ENCODE data around the gene BCO2. TPM values are rescaled to one million over a fixed set of nuclear protein-coding genes. Genes with fewer than 3 reads are reported as not detected.

BCO2 gene
- total RNA-seq, 1 experiment from 2014 or later, result 0.31 TPM

DNA sequence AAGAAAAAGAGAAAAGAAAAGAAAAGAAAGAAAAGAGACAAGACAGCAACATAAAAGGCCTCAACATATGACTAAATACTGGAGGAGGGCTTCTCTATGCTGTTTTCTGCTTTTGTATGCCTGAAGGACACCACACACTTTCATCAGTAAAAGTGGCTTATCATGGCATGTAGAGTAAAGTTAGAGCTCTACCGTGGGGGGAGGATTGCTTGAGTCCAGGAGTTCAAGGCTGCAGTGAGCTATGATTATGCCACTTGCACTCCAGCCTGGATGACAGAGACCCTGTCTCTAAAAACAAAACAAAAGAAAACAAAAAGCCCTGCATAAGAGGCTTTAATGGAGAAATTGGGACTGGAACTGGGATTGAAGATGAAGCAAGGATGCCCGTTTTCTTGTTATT is 56.6 kb downstream of the BCO2 start:
- H3K4me1 ChIP-seq (ENCODE audit: insufficient read depth, low read length), result no peaks in the 10 kb centered on the region; the same call in 1 of the 2 replicates
- H3K79me2 ChIP-seq (ENCODE audit: insufficient read depth, low read length), result no peaks in the 10 kb centered on the region; the same call in 1 of the 2 replicates
- no peak overlapping the region for H2BK120ac ChIP-seq (ENCODE audit: low read depth, low read length, poor library complexity, severe bottlenecking)
- no CpG with 5 or more reads among the region's 2 CpGs for WGBS (ENCODE audit: extremely low coverage, insufficient read length, low lambda C conversion rate)
- no peak overlapping the region for H3K4ac ChIP-seq (ENCODE audit: low read depth, low read length)
- peaks cover 3% of the 10 kb centered on the region for H3K23me2 ChIP-seq (ENCODE audit: insufficient read length, low read depth, low read length, poor library complexity, severe bottlenecking)
- no peak overlapping the region for H3K4me2 ChIP-seq (ENCODE audit: insufficient read depth, insufficient read length, low read length)
- no peak overlapping the region for H3K27ac ChIP-seq (ENCODE audit: insufficient read length, low read depth, low read length)
- H3K27me3 Mint-ChIP-seq (ENCODE audit: low read depth), result no peaks in the 10 kb centered on the region
- H3K27me3 ChIP-seq (ENCODE audit: insufficient read depth, low read length), result no peaks in the 10 kb centered on the region
- peaks cover 8 to 15% of the 10 kb centered on the region in 2 experiments for H3K4me1 Mint-ChIP-seq
- H2BK5ac ChIP-seq (ENCODE audit: insufficient read length, low read length), result no peak overlapping the region
- no peak overlapping the region for H2AK5ac ChIP-seq (ENCODE audit: insufficient read length, low read length)
- no peak overlapping the region for H2AFZ ChIP-seq (ENCODE audit: low read length)
- H3K56ac ChIP-seq (ENCODE audit: insufficient read length, low read depth, low read length), result no peak overlapping the region
- no peak overlapping the region for H3K18ac ChIP-seq (ENCODE audit: insufficient read length, low read depth, low read length)
- H3T11ph ChIP-seq (ENCODE audit: low read length), result no peak overlapping the region
- TF ChIP-seq, protein P1, sequence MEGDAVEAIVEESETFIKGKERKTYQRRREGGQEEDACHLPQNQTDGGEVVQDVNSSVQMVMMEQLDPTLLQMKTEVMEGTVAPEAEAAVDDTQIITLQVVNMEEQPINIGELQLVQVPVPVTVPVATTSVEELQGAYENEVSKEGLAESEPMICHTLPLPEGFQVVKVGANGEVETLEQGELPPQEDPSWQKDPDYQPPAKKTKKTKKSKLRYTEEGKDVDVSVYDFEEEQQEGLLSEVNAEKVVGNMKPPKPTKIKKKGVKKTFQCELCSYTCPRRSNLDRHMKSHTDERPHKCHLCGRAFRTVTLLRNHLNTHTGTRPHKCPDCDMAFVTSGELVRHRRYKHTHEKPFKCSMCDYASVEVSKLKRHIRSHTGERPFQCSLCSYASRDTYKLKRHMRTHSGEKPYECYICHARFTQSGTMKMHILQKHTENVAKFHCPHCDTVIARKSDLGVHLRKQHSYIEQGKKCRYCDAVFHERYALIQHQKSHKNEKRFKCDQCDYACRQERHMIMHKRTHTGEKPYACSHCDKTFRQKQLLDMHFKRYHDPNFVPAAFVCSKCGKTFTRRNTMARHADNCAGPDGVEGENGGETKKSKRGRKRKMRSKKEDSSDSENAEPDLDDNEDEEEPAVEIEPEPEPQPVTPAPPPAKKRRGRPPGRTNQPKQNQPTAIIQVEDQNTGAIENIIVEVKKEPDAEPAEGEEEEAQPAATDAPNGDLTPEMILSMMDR (conservative IDR thresholded peaks at IDR 0.05), result no peak
- no peak for DNase-seq
- H3K14ac ChIP-seq (ENCODE audit: insufficient read depth, low read length), result no peak overlapping the region
- H2BK12ac ChIP-seq (ENCODE audit: insufficient read length, low read depth, low read length), result no peak overlapping the region
- H3K9me3 ChIP-seq (ENCODE audit: control insufficient read depth, low read depth, low read length), result no peaks in the 10 kb centered on the region
- no peaks in the 10 kb centered on the region for H3K79me1 ChIP-seq (ENCODE audit: insufficient read depth, low read depth, low read length, poor library complexity, severe bottlenecking)
- H3K27ac Mint-ChIP-seq, result peak overlapping the region in 1 of 3 experiments; percentile 49; a peak in 4 of 7 replicates
- H4K91ac ChIP-seq (ENCODE audit: insufficient read length, low read depth, low read length), result no peak overlapping the region
- no peak overlapping the region for H4K5ac ChIP-seq (ENCODE audit: insufficient read length, low read depth, low read length)
- H3K9me3 Mint-ChIP-seq, result no peaks in the 10 kb centered on the region
- peaks cover 4 to 51% (median 42%) of the 10 kb centered on the region in 3 experiments; a peak in 6 of 7 replicates for H3K36me3 Mint-ChIP-seq (ENCODE audit: insufficient read depth in 1 of 3, low read depth in 3 of 3)
- no peak overlapping the region for H3K23ac ChIP-seq (ENCODE audit: insufficient read length, low read depth, low read length)
- H2BK15ac ChIP-seq (ENCODE audit: low read depth, low read length), result no peak overlapping the region
- no peak overlapping the region for H4K8ac ChIP-seq (replicated peaks; ENCODE audit: insufficient read length, low read depth, low read length)
- no peak overlapping the region for H2BK20ac ChIP-seq (ENCODE audit: low read depth, low read length, poor library complexity, severe bottlenecking)
- no peaks in the 10 kb centered on the region for H4K20me1 ChIP-seq (ENCODE audit: control insufficient read depth, insufficient read depth, insufficient read length)
- H3K9ac ChIP-seq (ENCODE audit: extremely low read depth, insufficient read length, low read length), result no peak overlapping the region
- no peak overlapping the region for H3K4me3 Mint-ChIP-seq
